H9 (cell line): ENCODE measurements around the gene ADSS1. TPM values are rescaled to one million over a fixed set of nuclear protein-coding genes. Genes with fewer than 3 reads are reported as not detected.

Experiments
- DNase-seq: peaks from one replicate; pipeline ENCODE4 v3.0.0-alpha.2; 2017
- H2AFZ ChIP-seq: one replicate; pipeline ENCODE4 v1.6.1; 2013; ENCODE audit warnings: mild to moderate bottlenecking, low read length, control low read depth, moderate library complexity
- H2AK5ac ChIP-seq: 2 replicates; pipeline ENCODE4 v1.6.1; 2013; ENCODE audit warnings: low read length, control low read depth, mixed read lengths; ENCODE audit not compliant: insufficient read length
- H2BK120ac ChIP-seq: one replicate; pipeline ENCODE4 v1.6.1; 2013; ENCODE audit warnings: low read depth, mild to moderate bottlenecking, low read length, control low read depth, inconsistent platforms; ENCODE audit not compliant: poor library complexity, severe bottlenecking
- H2BK12ac ChIP-seq: 2 replicates; pipeline ENCODE4 v1.6.1; 2013; ENCODE audit warnings: low read length, control low read depth, mixed read lengths, low read depth; ENCODE audit not compliant: insufficient read length
- H2BK15ac ChIP-seq: 2 replicates; pipeline ENCODE4 v1.6.1; 2013; ENCODE audit warnings: low read depth, low read length, control low read depth
- H2BK20ac ChIP-seq: one replicate; pipeline ENCODE4 v1.6.1; 2013; ENCODE audit warnings: low read depth, mild to moderate bottlenecking, low read length, control low read depth, inconsistent platforms; ENCODE audit not compliant: poor library complexity, severe bottlenecking
- H2BK5ac ChIP-seq: 2 replicates; pipeline ENCODE4 v1.6.1; 2013; ENCODE audit warnings: low read length, control low read depth, mixed read lengths; ENCODE audit not compliant: insufficient read length
- H3K14ac ChIP-seq: 2 replicates; pipeline ENCODE4 v1.6.1; 2013; ENCODE audit warnings: low read length, control low read depth; ENCODE audit not compliant: insufficient read depth
- H3K18ac ChIP-seq: 2 replicates; pipeline ENCODE4 v1.6.1; 2013; ENCODE audit warnings: low read depth, mild to moderate bottlenecking, mixed read lengths, low read length, control low read depth; ENCODE audit not compliant: insufficient read length
- H3K23ac ChIP-seq: 2 replicates; pipeline ENCODE4 v1.6.1; 2013; ENCODE audit warnings: low read length, control low read depth, mixed read lengths, low read depth; ENCODE audit not compliant: insufficient read length
- H3K23me2 ChIP-seq: 2 replicates; pipeline ENCODE4 v1.6.1; 2013; ENCODE audit warnings: low read depth, mild to moderate bottlenecking, mixed read lengths, low read length, control low read depth; ENCODE audit not compliant: insufficient read length, poor library complexity, severe bottlenecking
- H3K27ac ChIP-seq: 2 replicates; pipeline ENCODE4 v1.5.1; 2013; ENCODE audit warnings: low read length, control low read depth, mixed read lengths, low read depth; ENCODE audit not compliant: insufficient read length
- H3K27me3 ChIP-seq: 2 replicates; pipeline ENCODE4 v1.6.1; 2013; ENCODE audit warnings: low read length, control low read depth, inconsistent platforms; ENCODE audit not compliant: insufficient read depth
- H3K4ac ChIP-seq: 2 replicates; pipeline ENCODE4 v1.6.1; 2013; ENCODE audit warnings: low read depth, mild to moderate bottlenecking, control low read depth, inconsistent platforms, low read length, moderate library complexity
- H3K4me1 ChIP-seq: 2 replicates; pipeline ENCODE4 v1.6.1; 2013; ENCODE audit warnings: low read length, control low read depth, inconsistent platforms; ENCODE audit not compliant: insufficient read depth
- H3K4me2 ChIP-seq: 2 replicates; pipeline ENCODE4 v1.6.1; 2013; ENCODE audit warnings: low read length, control low read depth, mixed read lengths; ENCODE audit not compliant: insufficient read length, insufficient read depth
- H3K56ac ChIP-seq: 2 replicates; pipeline ENCODE4 v1.6.1; 2013; ENCODE audit warnings: low read depth, mild to moderate bottlenecking, mixed read lengths, low read length, control low read depth; ENCODE audit not compliant: insufficient read length
- H3K79me1 ChIP-seq: 2 replicates; pipeline ENCODE4 v1.6.1; 2013; ENCODE audit warnings: low read depth, mild to moderate bottlenecking, moderate library complexity, low read length, control low read depth, inconsistent platforms; ENCODE audit not compliant: insufficient read depth, poor library complexity, severe bottlenecking
- H3K79me2 ChIP-seq: 2 replicates; pipeline ENCODE4 v1.6.1; 2013; ENCODE audit warnings: low read length, control low read depth, inconsistent platforms; ENCODE audit not compliant: insufficient read depth
- H3K9ac ChIP-seq: 2 replicates; pipeline ENCODE4 v1.6.1; 2013; ENCODE audit warnings: low read length, control low read depth, mixed read lengths; ENCODE audit not compliant: insufficient read length; ENCODE audit errors: extremely low read depth
- H3K9me3 ChIP-seq: one replicate; pipeline ENCODE4 v1.6.1; 2013; ENCODE audit warnings: low read depth, low read length, inconsistent platforms; ENCODE audit not compliant: control insufficient read depth
- H3T11ph ChIP-seq: one replicate; pipeline ENCODE4 v1.6.1; 2013; ENCODE audit warnings: mild to moderate bottlenecking, low read length, control low read depth, inconsistent platforms
- H4K20me1 ChIP-seq: one replicate; pipeline ENCODE4 v1.6.1; 2013; ENCODE audit not compliant: control insufficient read depth, insufficient read length, insufficient read depth
- H4K5ac ChIP-seq: 2 replicates; pipeline ENCODE4 v1.6.1; 2013; ENCODE audit warnings: low read depth, mild to moderate bottlenecking, mixed read lengths, low read length, control low read depth; ENCODE audit not compliant: insufficient read length
- H4K8ac ChIP-seq: replicated peaks from 2 replicates; pipeline ENCODE4 v1.6.1; 2013; ENCODE audit warnings: low read length, control low read depth, mixed read lengths, low read depth; ENCODE audit not compliant: insufficient read length
- H4K91ac ChIP-seq: 2 replicates; pipeline ENCODE4 v1.6.1; 2013; ENCODE audit warnings: low read depth, mild to moderate bottlenecking, moderate library complexity, mixed read lengths, low read length, control low read depth; ENCODE audit not compliant: insufficient read length
- H3K27ac Mint-ChIP-seq, 3 experiments: 2 replicates in 2 of 3; 3 replicates in 1 of 3; pipeline ENCODE4 v1.8.0; 2020 to 2021; ENCODE audit warnings: mixed read lengths in 3 of 3, mild to moderate bottlenecking in 1 of 3, moderate library complexity in 1 of 3
- H3K27me3 Mint-ChIP-seq: 2 replicates; pipeline ENCODE4 v1.8.0; 2021; ENCODE audit warnings: low read depth, mild to moderate bottlenecking, moderate library complexity, mixed read lengths
- H3K36me3 Mint-ChIP-seq, 3 experiments: 2 replicates in 2 of 3; 3 replicates in 1 of 3; pipeline ENCODE4 v1.8.0; 2020 to 2021; ENCODE audit warnings: low read depth in 3 of 3, mixed read lengths in 3 of 3; ENCODE audit not compliant: insufficient read depth in 1 of 3
- H3K4me1 Mint-ChIP-seq, 2 experiments: 2 replicates each; pipeline ENCODE4 v1.8.0; 2020; ENCODE audit warnings: mixed read lengths in 2 of 2
- H3K4me3 Mint-ChIP-seq, 2 experiments: 2 replicates in 1 of 2; 3 replicates in 1 of 2; pipeline ENCODE4 v1.8.0; 2020 to 2021; ENCODE audit warnings: mild to moderate bottlenecking in 2 of 2, mixed read lengths in 2 of 2, moderate library complexity in 1 of 2
- H3K9me3 Mint-ChIP-seq, 2 experiments: 2 replicates in 1 of 2; 3 replicates in 1 of 2; pipeline ENCODE4 v1.8.0; 2020; ENCODE audit warnings: mild to moderate bottlenecking in 2 of 2, mixed read lengths in 2 of 2, moderate library complexity in 1 of 2
- WGBS: extraction: QIAGEN DNeasy Blood & Tissue Kit; methylation state at CpG from one replicate; pipeline ENCODE4 v1.1.7; 2013; ENCODE audit warnings: missing lambda C conversion rate, low lambda C conversion rate, mixed read lengths; ENCODE audit not compliant: insufficient read length; ENCODE audit errors: extremely low coverage; 5-methylcytosine and 5-hydroxymethylcytosine counted together
- total RNA-seq: library from RNA; stranded (reverse); gene quantifications from 2 replicates; pipeline ENCODE4 v1.2.1, GENCODE V29; 2021
- TF ChIP-seq, protein P1 (sequence below): fragments of 200-600 bp; sonication (generic); conservative IDR thresholded peaks from 3 replicates; pipeline ENCODE4 v1.8.0; 2021; ENCODE audit warnings: antibody characterized with exemption, mild to moderate bottlenecking

The ADSS1 gene
- total RNA-seq, 1 experiment from 2014 or later = 8.5 TPM

DNA sequence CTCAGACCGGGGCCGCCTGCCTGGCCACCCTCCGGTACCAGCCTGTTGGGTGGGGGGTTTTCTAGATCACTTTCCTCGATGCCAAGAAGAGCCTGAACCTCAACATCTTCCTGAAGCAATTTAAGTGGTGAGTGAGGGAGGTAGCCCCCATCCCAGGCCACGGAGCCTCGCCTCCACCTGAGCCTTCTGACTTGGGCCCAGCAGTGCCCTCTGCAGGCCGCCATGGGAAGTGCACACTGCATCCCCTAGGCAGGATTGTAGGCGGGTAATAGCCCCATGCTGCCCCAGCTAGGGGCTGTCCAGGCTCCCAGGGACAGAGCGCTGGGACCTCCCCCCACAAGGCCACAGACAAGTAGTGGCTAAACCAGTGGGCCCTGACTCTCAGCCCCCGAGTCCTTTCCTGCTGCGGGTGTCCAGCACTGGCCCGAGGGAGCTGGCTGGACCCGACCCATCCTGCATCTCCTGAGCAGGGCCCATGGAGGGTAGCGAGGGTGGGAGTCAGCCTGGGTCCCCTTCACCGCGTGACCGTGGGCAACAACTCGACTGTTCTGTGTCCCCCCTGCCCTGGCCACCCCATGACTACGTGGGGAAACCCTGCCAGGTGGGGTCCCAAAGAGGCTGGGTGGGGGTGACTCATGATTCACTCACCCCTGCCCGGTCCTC is 15.3 kb upstream of the ADSS1 start:
- no peak overlapping the region for H2BK20ac ChIP-seq
- no peak overlapping the region for H4K8ac ChIP-seq
- H3K4me1 ChIP-seq = no peaks in the 10 kb centered on the region
- H3K27ac ChIP-seq = no peak overlapping the region
- no peak overlapping the region for H2BK15ac ChIP-seq
- no peak overlapping the region for H3K18ac ChIP-seq
- no peak overlapping the region for H2BK12ac ChIP-seq
- H3K4ac ChIP-seq = no peak overlapping the region
- no peaks in the 10 kb centered on the region for H4K20me1 ChIP-seq
- no peak overlapping the region for H2BK5ac ChIP-seq
- H2AK5ac ChIP-seq = no peak overlapping the region
- no peaks in the 10 kb centered on the region for H3K79me2 ChIP-seq
- DNase-seq = peak; percentile 86
- H4K91ac ChIP-seq = no peak overlapping the region
- H3K56ac ChIP-seq = no peak overlapping the region
- no peak overlapping the region for H3K27ac Mint-ChIP-seq
- H3K9me3 ChIP-seq = no peaks in the 10 kb centered on the region
- H3K27me3 Mint-ChIP-seq = no peaks in the 10 kb centered on the region
- WGBS = no CpG with 5 or more reads among the region's 20 CpGs
- H3K36me3 Mint-ChIP-seq = peaks cover 19 to 27% (median 27%) of the 10 kb centered on the region in 3 experiments
- no peaks in the 10 kb centered on the region for H3K23me2 ChIP-seq
- no peak overlapping the region for H3K14ac ChIP-seq
- no peak overlapping the region for H3K9ac ChIP-seq
- no peak overlapping the region for H2BK120ac ChIP-seq
- H3K23ac ChIP-seq = no peak overlapping the region
- H2AFZ ChIP-seq = no peak overlapping the region
- TF ChIP-seq, protein P1, sequence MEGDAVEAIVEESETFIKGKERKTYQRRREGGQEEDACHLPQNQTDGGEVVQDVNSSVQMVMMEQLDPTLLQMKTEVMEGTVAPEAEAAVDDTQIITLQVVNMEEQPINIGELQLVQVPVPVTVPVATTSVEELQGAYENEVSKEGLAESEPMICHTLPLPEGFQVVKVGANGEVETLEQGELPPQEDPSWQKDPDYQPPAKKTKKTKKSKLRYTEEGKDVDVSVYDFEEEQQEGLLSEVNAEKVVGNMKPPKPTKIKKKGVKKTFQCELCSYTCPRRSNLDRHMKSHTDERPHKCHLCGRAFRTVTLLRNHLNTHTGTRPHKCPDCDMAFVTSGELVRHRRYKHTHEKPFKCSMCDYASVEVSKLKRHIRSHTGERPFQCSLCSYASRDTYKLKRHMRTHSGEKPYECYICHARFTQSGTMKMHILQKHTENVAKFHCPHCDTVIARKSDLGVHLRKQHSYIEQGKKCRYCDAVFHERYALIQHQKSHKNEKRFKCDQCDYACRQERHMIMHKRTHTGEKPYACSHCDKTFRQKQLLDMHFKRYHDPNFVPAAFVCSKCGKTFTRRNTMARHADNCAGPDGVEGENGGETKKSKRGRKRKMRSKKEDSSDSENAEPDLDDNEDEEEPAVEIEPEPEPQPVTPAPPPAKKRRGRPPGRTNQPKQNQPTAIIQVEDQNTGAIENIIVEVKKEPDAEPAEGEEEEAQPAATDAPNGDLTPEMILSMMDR = peak; percentile 98
- H3K4me3 Mint-ChIP-seq = no peak overlapping the region; a peak in 1 of 5 replicates
- H3K79me1 ChIP-seq = no peaks in the 10 kb centered on the region
- H4K5ac ChIP-seq = no peak overlapping the region
- peaks cover 3 to 16% of the 10 kb centered on the region in 2 experiments for H3K4me1 Mint-ChIP-seq
- no peak overlapping the region for H3K4me2 ChIP-seq
- no peaks in the 10 kb centered on the region for H3K27me3 ChIP-seq
- H3T11ph ChIP-seq = no peak overlapping the region
- peaks cover 7 to 9% of the 10 kb centered on the region in 2 experiments for H3K9me3 Mint-ChIP-seq
